ENCODE data around the gene CXCL1. TPM values are rescaled to one million over a fixed set of nuclear protein-coding genes. Genes with fewer than 3 reads are reported as not detected.

The CXCL1 gene
- total RNA-seq, 2 donors from 2014 or later: 6.9 to 8.5 TPM

GRCh38 chr4:73860181-73860580, 9.0 kb upstream of the CXCL1 start:
- Histone ChIP-seq H3K4me1 (no peaks in the 10 kb centered on the region), H3K9me3 (no peaks in the 10 kb centered on the region), H3K4me3 (no peak overlapping the region), H3K27ac (no peak overlapping the region), H3K27me3 (no peaks in the 10 kb centered on the region), H3K36me3 (no peaks in the 10 kb centered on the region)
- TF ChIP-seq CTCF (IDR thresholded peaks at IDR 0.05): no peak
- no peak for DNase-seq (ENCODE audit: low spot score)

- Histone ChIP-seq H3K9me3 (no peaks in the 10 kb centered on the region), H3K27me3 (no peaks in the 10 kb centered on the region), H3K4me1 (no peaks in the 10 kb centered on the region), H3K27ac (no peak overlapping the region), H3K36me3 (no peaks in the 10 kb centered on the region), H3K4me3 (no peak overlapping the region)
- no peak for TF ChIP-seq CTCF (IDR thresholded peaks at IDR 0.05)
- DNase-seq (ENCODE audit: low spot score): no peak
These were observed 8.3 kb upstream of the CXCL1 start for GRCh38 chr4:73860917-73861316.

GRCh38 chr4:73862322-73862721, 6.9 kb upstream of the CXCL1 start:
- H3K4me1 ChIP-seq: no peaks in the 10 kb centered on the region
- DNase-seq (ENCODE audit: low spot score): no peak
- H3K27ac ChIP-seq: no peak overlapping the region
- H3K4me3 ChIP-seq: no peak overlapping the region
- no peaks in the 10 kb centered on the region for H3K36me3 ChIP-seq
- H3K9me3 ChIP-seq: no peaks in the 10 kb centered on the region
- no peak for TF ChIP-seq CTCF (IDR thresholded peaks at IDR 0.05)
- no peaks in the 10 kb centered on the region for H3K27me3 ChIP-seq

- H3K4me3 ChIP-seq: no peak overlapping the region
- H3K27me3 ChIP-seq: no peaks in the 10 kb centered on the region
- no peaks in the 10 kb centered on the region for H3K9me3 ChIP-seq
- H3K27ac ChIP-seq: no peak overlapping the region
- peaks cover 0 to 10% of the 10 kb centered on the region in 2 donors for H3K4me1 ChIP-seq
- TF ChIP-seq CTCF (IDR thresholded peaks at IDR 0.05): no peak
- DNase-seq (ENCODE audit: low spot score): no peak
- no peaks in the 10 kb centered on the region for H3K36me3 ChIP-seq
These were observed 4.8 kb upstream of the CXCL1 start for GRCh38 chr4:73864365-73864764.

GRCh38 chr4:73864961-73865360, 4.2 kb upstream of the CXCL1 start:
- no peak for DNase-seq (ENCODE audit: low spot score)
- H3K9me3 ChIP-seq: no peaks in the 10 kb centered on the region
- H3K27me3 ChIP-seq: no peaks in the 10 kb centered on the region
- H3K27ac ChIP-seq: no peak overlapping the region
- no peak for TF ChIP-seq CTCF (IDR thresholded peaks at IDR 0.05)
- H3K4me1 ChIP-seq: peaks cover 0 to 16% of the 10 kb centered on the region in 2 donors
- H3K4me3 ChIP-seq: no peak overlapping the region
- no peaks in the 10 kb centered on the region for H3K36me3 ChIP-seq

- Histone ChIP-seq H3K27me3 (no peaks in the 10 kb centered on the region), H3K9me3 (no peaks in the 10 kb centered on the region), H3K4me1 (peaks cover 0 to 20% of the 10 kb centered on the region in 2 donors), H3K4me3 (no peak overlapping the region), H3K36me3 (no peaks in the 10 kb centered on the region), H3K27ac (no peak overlapping the region)
- no peak for DNase-seq (ENCODE audit: low spot score)
- TF ChIP-seq CTCF (IDR thresholded peaks at IDR 0.05): no peak
These were observed 3.6 kb upstream of the CXCL1 start for GRCh38 chr4:73865431-73866096.
